HL-60 (cell line): Measurements from ENCODE around the gene SMIM12.

ENCODE experiments used
- DNase-seq, 2 experiments: peaks; one replicate each; pipeline ENCODE4 v3.0.0-alpha.2; 2010 to 2020; ENCODE audit warnings: low read depth in 1 of 2, low spot score in 1 of 2
- H3K27ac ChIP-seq: fragments of 250-450 bp; sonication (Bioruptor Pico); replicated peaks from 2 replicates; pipeline ENCODE4 v1.5.1; 2020; ENCODE audit warnings: mild to moderate bottlenecking, moderate library complexity
- H3K27me3 ChIP-seq: fragments of 250-450 bp; sonication (Bioruptor Pico); 2 replicates; pipeline ENCODE4 v1.5.1; 2021; ENCODE audit warnings: mild to moderate bottlenecking, moderate library complexity; ENCODE audit not compliant: insufficient read depth, poor library complexity, severe bottlenecking
- H3K4me3 ChIP-seq: replicated peaks from 2 replicates; pipeline ENCODE4 v1.5.1; 2011; ENCODE audit warnings: mild to moderate bottlenecking, control low read depth, low read length; ENCODE audit not compliant: insufficient read depth
- CTCF ChIP-seq: IDR thresholded peaks from one replicate; pipeline ENCODE4 v1.5.1; 2011; ENCODE audit warnings: low read length, control low read depth, inconsistent platforms; ENCODE audit not compliant: insufficient read depth
- GABPA ChIP-seq: IDR thresholded peaks from 2 replicates; pipeline ENCODE4 v1.6.1; 2012; ENCODE audit warnings: low read depth
- POLR2AphosphoS5 ChIP-seq: IDR thresholded peaks from 2 replicates; pipeline ENCODE4 v1.6.1; 2012; ENCODE audit warnings: low read depth
- REST ChIP-seq: IDR thresholded peaks from 2 replicates; pipeline ENCODE4 v1.6.1; 2012; ENCODE audit warnings: low read depth; ENCODE audit not compliant: insufficient replicate concordance
- SPI1 ChIP-seq: IDR thresholded peaks from 2 replicates; pipeline ENCODE4 v1.6.1; 2012; ENCODE audit warnings: low read depth, mild to moderate bottlenecking, borderline replicate concordance

The SMIM12 gene

DNA sequence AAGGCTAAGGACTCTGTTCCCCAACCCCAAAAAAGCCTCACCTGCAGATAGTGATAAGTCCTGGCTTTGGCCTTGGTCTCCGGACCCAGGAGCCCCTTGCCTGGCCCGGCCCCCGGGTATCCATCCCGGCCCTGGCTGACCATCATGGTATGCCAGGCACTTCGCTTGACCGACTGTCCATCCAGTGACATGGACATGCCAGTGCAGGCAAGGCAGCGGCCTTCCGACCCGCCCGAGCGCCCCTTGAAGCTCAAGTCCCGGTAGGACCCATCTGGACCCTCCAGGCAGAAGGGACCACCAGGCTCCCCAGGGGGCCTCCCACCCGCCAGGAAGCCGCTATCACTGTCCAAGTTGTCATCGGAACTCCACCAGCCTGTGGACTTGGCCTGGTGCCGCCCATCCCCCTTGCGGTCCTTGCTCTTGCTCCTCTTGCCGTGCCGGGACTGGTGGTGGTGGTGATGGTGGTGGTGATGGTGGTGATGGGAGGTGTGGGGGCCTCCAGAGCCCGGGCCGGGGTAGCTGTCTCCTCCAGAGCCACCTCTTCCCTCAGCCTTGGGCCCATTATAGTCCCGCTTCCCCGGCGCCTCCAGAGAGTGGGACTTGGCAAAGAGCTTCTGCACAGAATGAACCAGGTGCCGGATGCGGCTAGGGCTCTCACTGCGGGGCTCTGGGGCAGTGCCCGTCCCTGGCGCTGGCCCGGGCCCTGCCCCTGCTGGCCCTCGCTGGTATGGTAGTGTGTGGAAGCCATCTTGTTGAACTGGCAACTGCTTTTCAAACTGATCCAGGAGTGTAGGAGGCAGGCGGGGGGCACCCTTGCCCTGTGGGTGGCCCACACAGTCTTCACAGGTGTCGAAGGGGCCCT is 44.9 kb upstream of the SMIM12 start:
- no peak overlapping the region for H3K27ac ChIP-seq
- H3K4me3 ChIP-seq, result no peak overlapping the region
- TF ChIP-seq POLR2AphosphoS5 (no peak), SPI1 (no peak), REST (no peak), CTCF (no peak), GABPA (no peak)
- peaks cover 4% of the 10 kb centered on the region for H3K27me3 ChIP-seq
- DNase-seq, result no peak

GRCh38 chr1:34901919-34902318 is 42.4 kb upstream of the SMIM12 start:
- TF ChIP-seq POLR2AphosphoS5 (no peak), REST (no peak), SPI1 (no peak), CTCF (no peak), GABPA (no peak)
- Histone ChIP-seq H3K4me3 (no peak overlapping the region), H3K27ac (no peak overlapping the region), H3K27me3 (peaks cover 4% of the 10 kb centered on the region)
- no peak for DNase-seq

DNA sequence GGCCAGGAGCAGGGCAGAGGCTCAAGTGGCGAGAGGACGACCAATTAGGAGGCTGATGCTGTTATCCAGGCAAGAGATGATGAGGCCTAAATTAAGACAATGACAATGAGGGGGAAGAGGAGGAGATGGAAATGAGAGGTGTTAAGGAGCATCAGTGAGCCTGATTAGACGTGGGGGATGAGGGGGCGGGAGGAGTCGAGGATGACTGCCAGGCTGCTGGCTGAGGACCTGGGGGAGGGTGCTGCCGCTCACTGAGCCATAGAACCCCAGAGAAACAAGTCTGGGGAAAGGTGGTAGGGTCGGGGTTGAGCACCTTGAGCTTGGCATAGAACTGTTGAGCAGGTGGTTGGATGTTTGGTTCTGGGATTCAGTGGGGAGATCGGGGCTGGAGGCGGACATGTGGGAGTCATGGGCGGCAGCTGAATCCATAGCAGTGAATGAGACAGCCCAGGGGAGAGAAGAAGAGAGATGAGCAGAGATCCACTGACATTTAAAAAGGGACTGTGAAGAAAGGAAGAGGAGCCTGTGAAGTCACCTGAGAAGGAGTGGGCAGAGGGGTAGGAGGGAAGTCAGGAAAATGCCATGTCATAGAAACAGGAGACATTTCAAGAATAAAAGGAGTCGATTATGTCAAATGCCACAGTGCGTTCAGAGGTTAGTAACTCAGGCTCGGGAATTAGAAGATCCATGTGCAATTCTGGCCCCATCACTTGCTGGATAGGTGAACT is 41.4 kb upstream of the SMIM12 start:
- no peak for DNase-seq
- H3K27ac ChIP-seq, result no peak overlapping the region
- peaks cover 4% of the 10 kb centered on the region for H3K27me3 ChIP-seq
- TF ChIP-seq SPI1 (no peak), CTCF (no peak), GABPA (no peak), REST (no peak), POLR2AphosphoS5 (no peak)
- no peak overlapping the region for H3K4me3 ChIP-seq
